Stimulated activated CD4-positive, alpha-beta T cell treated with anti-CD3 and anti-CD28 coated beads, Interleukin-12 subunit alpha, Interleukin-12 subunit beta, amount 100 ng/mL, for 4 hours (primary cell): ENCODE measurements around the gene HGFAC.

ENCODE experiments used
- DNase-seq: peaks from one replicate; pipeline ENCODE4 v3.0.0-alpha.2; 2020

The HGFAC gene

DNA sequence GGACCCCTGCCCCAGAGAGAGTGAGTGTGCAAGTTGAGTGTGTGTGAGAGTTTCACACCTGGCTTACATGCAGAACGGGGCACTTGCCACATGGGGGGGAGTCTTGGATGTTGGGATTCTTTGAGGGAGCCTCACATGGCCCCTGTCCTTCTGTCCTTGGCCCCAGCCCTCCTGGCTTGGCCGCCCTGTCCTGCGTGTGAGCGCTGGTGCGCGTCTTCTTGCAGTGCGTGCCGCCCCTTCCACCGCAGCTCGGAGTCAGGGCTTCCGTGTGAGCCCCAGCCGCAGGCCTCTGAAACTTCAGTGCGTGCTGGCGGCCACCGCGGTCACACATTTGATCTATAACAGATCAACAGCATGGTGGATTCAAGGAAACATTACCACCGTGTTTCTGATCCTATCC lies 30.1 kb upstream of the HGFAC start:
- no peak for DNase-seq

DNA sequence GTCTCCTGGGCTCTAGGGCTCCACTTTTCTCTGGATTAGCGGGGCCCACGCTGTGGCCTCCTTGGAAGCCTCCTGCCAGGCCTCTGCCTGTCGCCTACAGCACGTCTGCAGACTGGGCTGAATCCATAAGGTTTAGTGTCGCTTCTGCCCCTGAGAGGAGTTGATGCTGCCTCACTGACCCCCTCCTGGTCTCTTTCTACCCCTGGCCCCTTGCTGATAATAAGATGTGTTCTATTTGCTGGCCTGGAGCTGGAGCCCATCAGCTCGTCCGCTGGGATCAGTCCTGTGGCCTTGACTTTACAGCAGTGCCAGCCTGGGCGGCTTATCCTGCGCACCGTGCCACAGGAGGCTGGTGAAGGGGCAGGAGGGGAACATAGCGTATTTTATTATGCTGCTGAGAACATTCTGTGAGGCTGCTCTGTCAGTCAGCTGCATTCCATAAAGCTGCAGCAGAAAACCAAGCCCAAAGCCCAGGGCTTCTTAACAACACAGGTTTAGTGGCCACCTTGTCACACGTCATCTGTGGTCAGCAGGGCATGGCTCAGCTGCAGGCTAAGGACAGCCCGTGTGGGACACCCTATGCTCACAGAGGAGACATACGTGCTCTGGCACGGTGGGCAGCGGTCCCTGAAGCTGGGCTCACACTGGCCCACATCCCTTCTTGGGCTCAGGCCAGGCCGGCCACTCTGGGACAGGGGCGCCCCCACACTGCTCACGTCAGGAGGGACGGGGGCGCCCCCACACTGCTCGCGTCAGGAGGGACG lies 29.3 kb upstream of the HGFAC start:
- no peak for DNase-seq

DNA sequence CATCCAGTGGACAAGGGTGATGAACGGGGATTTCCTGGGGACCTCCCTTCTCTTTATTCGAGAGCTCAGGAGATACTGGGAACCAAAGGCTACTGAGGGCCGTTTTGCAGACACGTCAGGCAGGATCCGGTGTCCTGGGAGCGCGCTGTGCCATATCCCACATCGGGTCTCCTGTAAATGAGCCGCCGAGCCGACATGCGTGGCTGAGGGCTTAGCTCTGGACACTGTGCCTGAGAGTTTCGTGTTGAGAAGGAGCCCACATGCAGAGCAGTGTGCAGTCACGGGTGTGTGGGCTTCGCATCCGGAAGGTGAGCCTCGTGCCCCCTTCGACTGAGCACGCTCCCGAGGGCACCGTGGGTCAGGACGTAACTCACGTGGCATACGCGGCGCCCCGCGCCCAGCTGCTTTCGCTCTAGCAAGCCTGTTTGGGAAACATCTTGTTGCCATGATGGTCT lies 28.5 kb upstream of the HGFAC start:
- DNase-seq: no peak

- DNase-seq: no peak
Observed at GRCh38 chr4:3413675-3414420, 27.9 kb upstream of the HGFAC start.

DNA sequence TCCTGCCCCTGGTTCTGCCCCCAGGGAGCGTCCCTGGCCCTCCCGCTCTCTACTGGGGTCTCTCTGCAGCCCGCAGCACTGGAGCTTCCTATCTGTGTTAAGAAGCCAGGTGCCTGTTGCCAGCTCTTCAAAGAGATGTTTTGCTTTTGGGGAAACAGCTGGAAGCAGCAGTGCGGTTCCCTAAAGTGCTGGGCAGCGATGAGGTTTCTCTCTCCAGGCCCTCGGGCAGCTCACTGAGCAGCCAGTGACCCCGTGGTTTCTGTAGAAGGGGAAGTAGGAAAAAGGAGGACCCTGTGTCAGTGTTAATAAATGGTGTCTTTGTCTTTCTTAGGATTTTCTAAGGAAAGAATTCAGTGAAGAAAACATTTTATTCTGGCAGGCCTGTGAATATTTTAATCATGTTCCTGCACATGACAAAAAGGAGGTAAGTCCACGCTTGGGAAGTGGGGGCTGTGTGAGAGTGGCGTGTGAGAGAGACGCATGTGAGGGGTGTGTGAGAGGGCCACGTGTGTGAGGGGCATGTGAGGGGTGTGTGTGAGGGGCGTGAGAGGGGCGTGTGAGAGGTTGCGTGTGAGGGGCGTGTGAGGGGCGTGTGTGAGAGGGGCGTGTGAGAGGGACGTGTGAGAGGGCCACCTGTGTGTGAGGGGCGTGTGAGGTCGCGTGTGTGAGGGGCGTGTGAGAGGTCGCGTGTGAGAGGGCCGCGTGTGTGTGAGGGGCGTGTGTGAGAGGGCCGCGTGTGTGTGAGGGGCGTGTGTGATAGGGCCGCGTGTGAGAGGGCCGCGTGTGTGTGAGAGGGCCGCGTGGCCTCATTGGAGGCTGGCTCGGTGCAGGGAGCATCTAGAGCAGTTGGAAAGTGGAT lies 27.1 kb upstream of the HGFAC start:
- DNase-seq: no peak

- no peak for DNase-seq
Observed at GRCh38 chr4:3415471-3416141, 26.2 kb upstream of the HGFAC start.

GRCh38 chr4:3416270-3416669 lies 25.5 kb upstream of the HGFAC start:
- DNase-seq: no peak

- no peak for DNase-seq
Observed at GRCh38 chr4:3416821-3417221, 24.9 kb upstream of the HGFAC start.

DNA sequence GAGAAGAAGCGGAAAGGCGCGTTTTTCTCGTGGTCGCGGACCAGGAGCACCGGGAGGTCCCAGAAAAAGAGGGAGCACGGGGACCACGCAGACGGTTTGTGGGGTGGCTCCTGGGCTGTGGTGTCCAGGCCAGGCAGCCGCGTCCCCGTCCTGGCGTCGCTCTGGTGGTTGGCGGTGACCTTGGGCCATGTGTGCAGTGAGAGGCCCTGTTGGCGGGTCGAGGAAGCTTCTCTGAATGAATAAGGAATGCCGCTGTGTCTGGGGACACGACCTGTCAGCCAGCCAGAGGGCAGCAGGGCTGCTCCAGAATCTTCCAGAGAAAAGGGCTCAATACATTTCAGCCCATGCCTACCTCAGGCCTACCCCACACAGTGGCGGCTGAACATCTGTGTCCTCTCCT lies 24.3 kb upstream of the HGFAC start:
- no peak for DNase-seq

DNA sequence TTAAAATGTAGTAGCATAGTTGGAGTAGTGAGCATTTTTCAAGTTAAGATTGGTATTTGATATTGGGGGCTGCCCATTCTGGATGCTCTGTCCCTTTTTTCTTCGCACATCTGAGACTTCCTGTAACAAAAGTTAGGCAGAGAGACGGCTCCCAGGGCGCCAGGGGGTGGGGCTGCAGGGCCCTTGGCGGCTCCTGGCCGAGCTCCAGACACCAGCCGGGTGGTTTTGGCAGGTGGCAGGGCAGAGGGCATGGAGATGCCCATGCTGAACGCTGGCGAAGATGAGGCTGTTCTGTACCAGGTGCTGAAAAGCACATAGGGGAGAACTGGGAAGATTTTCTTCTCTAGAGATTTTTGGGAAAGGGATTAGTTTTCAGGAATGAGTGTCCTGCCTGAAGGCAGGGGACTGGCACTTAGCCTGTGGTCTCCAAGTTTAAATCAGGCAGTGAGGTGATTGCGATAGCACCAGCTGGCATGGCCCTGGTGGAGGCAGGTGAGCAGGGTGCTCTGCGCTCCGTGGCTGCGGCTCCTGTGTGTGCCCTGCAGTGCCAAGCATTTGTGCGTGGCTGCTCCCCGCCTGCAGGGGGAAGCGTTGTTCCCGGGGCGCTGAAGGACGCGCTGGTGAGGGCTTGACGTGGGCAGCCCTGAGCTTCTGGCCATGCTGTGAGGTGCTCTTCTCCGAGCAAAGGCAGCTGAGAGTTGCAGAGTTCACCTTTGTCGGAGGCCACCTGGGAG lies 23.6 kb upstream of the HGFAC start:
- DNase-seq: no peak

- DNase-seq: no peak
Observed at GRCh38 chr4:3419836-3420605, 21.7 kb upstream of the HGFAC start.

- DNase-seq: no peak
Observed at GRCh38 chr4:3420606-3420955, 21.2 kb upstream of the HGFAC start.

- no peak for DNase-seq
Observed at GRCh38 chr4:3420956-3421355, 20.8 kb upstream of the HGFAC start.

- no peak for DNase-seq
Observed at GRCh38 chr4:3421470-3421869, 20.3 kb upstream of the HGFAC start.

DNA sequence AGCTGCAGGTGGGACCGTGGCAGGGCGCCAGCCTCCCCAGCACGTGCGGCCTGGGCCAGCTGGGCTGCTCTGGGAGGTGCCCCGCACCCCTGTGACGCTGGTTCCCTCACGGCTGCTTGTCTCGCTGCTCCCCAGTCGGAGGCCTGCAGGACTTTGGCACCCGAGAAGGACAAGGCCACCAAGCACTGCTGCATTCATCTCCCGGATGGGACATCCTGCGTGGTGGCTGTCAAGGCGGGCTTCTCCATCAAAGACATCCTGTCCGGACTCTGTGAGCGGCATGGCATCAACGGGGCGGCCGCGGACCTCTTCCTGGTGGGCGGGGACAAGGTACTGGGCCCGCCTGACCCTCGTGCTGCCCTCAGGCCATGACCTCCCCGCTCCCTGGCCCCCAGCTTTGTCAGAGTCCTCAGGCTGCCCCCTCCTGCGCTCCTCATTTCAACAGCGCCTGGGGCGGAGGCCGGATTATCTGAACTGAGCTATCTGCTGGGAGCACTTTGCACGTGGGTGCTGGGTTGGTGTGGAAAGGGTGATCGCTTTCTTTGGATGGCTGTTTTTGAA lies 19.4 kb upstream of the HGFAC start:
- DNase-seq: no peak

DNA sequence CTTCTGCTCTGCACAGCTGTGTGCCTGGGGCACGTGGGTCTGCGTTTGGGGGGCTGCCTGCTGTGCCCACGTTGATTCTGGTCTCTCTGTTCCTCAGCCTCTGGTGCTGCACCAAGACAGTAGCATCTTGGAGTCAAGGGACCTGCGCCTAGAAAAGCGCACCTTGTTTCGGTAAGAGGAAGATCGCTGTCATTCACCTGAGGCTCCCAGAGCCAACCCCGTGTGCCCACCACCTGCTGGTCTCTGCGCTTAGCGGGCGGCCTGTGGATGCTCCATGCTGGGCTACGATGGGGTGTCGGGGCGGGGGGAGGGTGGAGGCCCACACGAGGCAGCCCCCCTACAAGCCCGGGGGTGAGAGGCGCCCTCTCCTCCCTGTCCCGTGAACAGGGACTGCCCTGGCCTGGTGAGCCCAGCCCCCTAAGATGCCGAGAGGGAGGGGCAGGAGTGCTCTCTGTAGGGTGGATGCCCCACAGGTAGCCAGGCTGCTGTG lies 18.9 kb upstream of the HGFAC start:
- no peak for DNase-seq

DNA sequence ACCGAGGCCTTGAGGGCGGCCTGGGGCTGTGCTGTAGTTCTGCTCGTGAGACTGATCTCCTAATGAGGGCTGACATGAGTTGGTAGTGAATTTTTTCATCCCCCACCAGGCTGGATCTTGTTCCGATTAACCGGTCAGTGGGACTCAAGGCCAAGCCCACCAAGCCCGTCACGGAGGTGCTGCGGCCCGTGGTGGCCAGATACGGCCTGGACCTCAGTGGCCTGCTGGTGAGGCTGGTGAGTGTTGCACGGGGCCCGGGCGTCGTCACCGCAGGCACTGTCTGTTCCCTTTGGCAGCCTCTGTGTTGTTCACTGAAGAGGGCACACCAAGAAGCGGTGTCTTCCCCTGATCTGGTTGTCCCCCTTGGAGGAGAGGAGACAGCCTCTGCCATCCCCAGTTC lies 18.4 kb upstream of the HGFAC start:
- no peak for DNase-seq

GRCh38 chr4:3423952-3424351 lies 17.8 kb upstream of the HGFAC start:
- DNase-seq: no peak

DNA sequence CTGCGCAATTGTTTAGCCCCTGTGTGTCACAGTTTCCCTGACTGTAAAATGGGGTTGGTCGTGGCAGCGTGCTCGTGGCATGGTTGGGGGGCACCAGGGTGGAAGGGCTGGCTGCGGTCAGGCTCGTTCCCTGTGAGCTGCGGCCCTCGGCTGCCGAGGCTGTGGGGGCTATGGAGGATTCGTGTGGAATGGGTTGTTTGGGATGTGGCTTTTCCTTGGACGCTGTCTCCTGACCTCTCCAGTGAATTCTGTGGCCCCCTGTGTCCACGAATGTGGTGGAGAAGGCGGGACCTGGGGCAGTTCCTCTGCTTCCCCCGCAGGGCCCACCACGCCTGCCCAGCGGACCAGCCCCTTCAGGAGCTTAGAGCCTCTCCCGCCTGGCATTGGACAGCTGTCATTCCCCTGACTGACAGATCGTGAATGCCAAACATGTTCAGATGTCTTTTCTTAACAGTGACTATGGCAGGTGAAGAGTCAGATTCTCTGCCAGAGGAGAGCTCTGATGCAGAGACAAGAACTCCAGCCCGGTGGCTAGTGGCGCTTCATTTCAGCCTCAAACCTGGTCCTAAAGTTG lies 17.2 kb upstream of the HGFAC start:
- no peak for DNase-seq

- no peak for DNase-seq
Observed at GRCh38 chr4:3426465-3427133, 15.2 kb upstream of the HGFAC start.
